Epithelial cell of esophagus (primary cell): Measurements from ENCODE around the gene PNP.

Source experiments
- DNase-seq: peaks from one replicate; pipeline ENCODE4 v3.0.0; 2010; ENCODE audit warnings: low read depth
- H3K4me3 ChIP-seq: 2 replicates; pipeline ENCODE4 v1.5.1; 2011; ENCODE audit warnings: mild to moderate bottlenecking, low read length, control low read depth
- CTCF ChIP-seq: IDR thresholded peaks from 2 replicates; pipeline ENCODE4 v1.5.1; 2011; ENCODE audit warnings: low read depth, mild to moderate bottlenecking, low read length, control low read depth, inconsistent platforms; ENCODE audit not compliant: insufficient read depth; ENCODE audit errors: missing control alignments

Gene PNP

GRCh38 chr14:20469242-20469889, at the start of gene PNP:
TSS of gene PNP (plus strand) at chr14:20469406. CDS start at chr14:20469525, 119 bp downstream.
- no peak for TF ChIP-seq CTCF
- H3K4me3 ChIP-seq = peak within 1 kb of the TSS; percentile 95
- DNase-seq = peak; percentile 94

- H3K4me3 ChIP-seq = no peak overlapping the region
- no peak for TF ChIP-seq CTCF
- DNase-seq = no peak
Observed at GRCh38 chr14:20419419-20419818, 49.8 kb upstream of the PNP start.

GRCh38 chr14:20421267-20421666, 47.9 kb upstream of the PNP start:
- DNase-seq = no peak
- no peak overlapping the region for H3K4me3 ChIP-seq
- no peak for TF ChIP-seq CTCF

GRCh38 chr14:20422886-20423285, 46.3 kb upstream of the PNP start:
- H3K4me3 ChIP-seq = no peak overlapping the region
- TF ChIP-seq CTCF = no peak
- no peak for DNase-seq

- no peak for TF ChIP-seq CTCF
Observed at GRCh38 chr14:20424851-20425250, 44.4 kb upstream of the PNP start.

GRCh38 chr14:20427231-20428009, 41.8 kb upstream of the PNP start:
- no peak for TF ChIP-seq CTCF
- DNase-seq = peak; percentile 71
- H3K4me3 ChIP-seq = no peak overlapping the region

More at GRCh38 chr14:20424851-20425250, 44.4 kb upstream of the PNP start:
- H3K4me3 ChIP-seq = no peak overlapping the region
- DNase-seq = no peak
